ENCODE measurements around the gene GPNMB.
"Not testable (repeated sequence)": the region's sequence is repeated elsewhere in the genome, so short reads cannot be mapped to it uniquely, and the experiment has no call there.

GPNMB gene

DNA sequence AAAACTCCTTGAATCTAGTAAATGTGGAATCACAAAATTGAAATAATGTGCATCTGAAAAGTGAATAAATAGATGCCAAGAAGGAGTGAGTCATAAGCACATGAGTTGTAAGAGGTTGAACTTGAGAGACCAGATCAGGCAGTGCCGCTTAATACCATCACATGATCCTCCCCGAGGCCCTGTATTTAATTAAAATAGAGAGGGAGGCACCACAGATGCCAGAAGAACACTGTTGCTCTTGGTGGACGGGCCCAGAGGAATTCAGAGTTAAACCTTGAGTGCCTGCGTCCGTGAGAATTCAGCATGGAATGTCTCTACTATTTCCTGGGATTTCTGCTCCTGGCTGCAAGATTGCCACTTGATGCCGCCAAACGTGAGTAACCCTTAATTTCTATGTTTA is at the start of gene GPNMB:
Gene GPNMB (plus strand): TSS at position 221 of the 400 bp plus-strand sequence. CDS start 83 bp downstream, at position 304.
- no peak for DNase-seq (ENCODE audit: low read depth in 1 of 2, low spot score in 1 of 2)

DNA sequence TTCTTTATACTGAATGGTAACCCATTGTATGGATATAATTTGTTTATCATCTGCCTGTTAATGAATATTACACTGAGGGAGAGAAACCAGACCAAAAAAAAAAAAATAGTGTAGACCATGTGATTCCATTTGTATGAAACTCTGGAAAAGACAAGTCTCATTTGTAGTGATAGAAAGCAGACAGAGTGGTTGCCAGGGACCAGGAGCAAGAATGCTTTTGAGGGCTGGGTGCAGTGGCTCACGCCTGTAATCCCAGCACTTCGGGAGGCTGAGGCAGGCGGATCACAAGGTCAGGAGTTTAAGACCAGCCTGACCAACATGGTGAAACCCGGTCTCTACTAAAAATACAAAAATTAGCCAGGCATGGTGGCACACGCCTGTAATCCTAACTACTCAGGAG is 48.8 kb upstream of the GPNMB start:
- DNase-seq (ENCODE audit: low read depth in 1 of 2, low spot score in 1 of 2) = not testable (repeated sequence)

DNA sequence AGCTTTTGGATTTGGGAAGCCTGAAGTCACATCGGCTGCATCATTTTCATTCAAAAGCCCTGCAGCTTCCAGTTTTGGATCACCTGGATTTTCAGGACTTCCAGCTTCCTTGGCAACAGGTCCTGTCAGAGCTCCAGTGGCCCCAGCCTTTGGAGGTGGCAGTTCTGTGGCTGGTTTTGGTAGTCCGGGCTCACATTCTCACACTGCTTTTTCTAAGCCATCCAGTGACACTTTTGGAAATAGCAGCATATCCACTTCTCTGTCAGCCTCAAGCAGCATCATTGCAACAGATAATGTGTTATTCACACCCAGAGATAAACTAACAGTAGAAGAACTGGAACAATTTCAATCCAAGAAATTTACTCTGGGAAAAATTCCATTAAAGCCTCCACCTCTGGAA is 46.2 kb upstream of the GPNMB start:
- DNase-seq (ENCODE audit: low read depth in 1 of 2, low spot score in 1 of 2) = no peak

DNA sequence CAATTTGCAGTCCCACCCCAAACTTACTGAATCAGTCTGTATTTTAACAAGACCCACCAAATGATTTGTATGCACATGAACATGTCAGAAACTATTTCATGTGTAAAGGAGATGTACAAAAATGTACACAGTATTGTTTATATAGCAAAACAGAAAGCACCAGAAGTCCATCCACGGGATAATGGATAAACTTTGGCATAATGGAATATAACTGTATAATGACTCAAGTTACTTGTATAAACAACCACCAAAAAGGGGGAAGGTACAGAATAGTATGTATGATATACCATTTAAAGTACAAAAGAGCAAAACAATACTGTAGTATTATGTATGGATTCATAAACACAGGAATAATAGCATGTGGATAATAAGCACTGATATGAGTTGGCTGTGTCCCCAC is 42.3 kb upstream of the GPNMB start:
- no peak for DNase-seq (ENCODE audit: low read depth in 1 of 2, low spot score in 1 of 2)

DNA sequence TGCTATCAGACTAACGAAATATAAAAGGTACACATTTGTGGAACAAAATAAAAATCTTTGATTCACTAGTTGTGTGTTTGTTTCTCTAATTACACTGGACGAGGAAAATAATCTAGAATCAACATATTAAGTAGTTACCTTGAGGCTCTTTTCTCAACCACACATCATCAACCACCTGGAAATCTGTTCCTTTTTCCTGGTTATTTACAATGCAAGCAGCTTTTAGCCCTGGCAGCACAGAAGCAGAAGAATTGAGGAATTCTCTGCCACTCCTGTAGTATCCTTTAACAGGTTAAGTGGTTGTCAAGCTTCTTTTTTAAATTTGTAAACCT is 41.0 kb upstream of the GPNMB start:
- no peak for DNase-seq (ENCODE audit: low read depth in 1 of 2, low spot score in 1 of 2)

DNA sequence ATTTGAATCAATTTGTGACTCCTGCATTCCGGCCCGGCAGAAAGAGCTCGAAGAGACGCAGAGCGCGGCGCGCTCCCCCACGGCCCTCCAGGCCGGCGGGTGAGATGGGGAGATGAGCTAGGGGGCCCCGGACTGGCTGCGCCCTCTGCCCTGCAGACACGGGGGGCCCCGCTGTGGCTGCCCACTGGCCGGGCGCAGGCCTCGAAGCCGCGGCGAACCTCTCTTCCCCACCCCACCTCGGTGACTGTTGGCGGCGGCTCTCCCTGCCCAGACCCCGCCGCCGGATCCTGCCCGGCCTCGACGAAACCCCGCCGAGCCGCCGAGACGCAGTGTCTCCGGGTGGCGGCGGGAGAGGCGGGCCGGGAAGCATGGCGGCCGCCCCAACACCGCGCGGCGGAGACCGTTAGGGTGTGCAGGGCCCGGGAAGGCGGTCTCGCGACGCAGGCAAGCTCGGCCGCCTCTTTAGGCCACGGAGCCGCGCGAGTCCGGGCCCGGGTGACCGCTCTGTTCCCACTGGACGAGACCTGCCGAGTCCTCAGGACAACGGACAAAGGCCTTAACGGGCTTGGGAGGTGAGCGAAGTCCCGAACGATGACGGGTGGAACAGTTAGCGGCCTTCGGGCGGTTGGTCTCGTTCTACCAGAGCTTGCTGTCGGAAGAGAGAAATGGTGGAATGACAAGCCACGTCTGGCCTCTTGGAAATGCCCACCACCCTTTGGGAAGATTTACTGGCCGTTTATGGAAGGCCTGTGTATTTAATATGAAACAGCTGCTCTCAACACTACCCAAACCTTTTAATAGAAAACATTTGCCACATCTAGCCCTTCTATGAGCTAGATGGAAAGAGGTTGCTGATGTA is 40.4 kb upstream of the GPNMB start:
- no peak for DNase-seq (ENCODE audit: low read depth in 1 of 2, low spot score in 1 of 2)

DNA sequence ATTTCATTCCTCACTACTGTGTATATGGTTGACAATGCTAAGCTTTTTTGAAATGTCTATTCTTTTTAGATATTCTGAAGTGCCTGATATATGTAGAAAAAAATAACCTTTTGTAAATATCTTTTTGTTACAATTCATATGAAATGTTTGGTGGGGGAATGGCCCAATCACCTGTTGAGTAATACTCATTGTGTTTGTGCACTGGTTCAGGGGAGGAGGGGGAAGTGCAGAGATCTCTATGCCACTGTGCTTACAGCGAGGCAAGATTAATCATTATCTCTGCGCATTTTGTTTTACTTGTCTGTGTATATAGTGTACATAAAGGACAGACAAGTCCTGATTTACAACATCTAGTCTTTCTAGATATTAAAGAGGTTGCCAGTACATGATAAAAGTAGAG is 39.6 kb upstream of the GPNMB start:
- no peak for DNase-seq (ENCODE audit: low read depth in 1 of 2, low spot score in 1 of 2)

DNA sequence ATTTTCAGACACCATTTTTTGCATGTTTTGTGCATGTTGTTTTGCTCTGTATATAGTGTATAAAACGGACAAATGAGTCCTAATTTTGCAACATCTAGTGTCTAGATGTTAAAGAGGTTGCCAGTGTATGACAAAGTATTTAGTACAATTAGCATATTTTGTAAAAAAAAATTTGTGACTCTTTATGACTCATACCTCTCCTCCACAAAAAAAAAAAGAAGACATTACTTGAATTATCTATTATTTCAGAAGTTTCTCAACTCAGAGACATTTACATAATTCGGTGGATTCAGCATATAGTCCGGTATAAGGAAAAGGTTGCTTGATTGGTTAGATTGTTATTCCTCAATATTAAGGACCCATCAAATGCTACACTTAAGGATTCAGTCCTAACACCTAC is 38.7 kb upstream of the GPNMB start:
- DNase-seq (ENCODE audit: low read depth in 1 of 2, low spot score in 1 of 2) = no peak

DNA sequence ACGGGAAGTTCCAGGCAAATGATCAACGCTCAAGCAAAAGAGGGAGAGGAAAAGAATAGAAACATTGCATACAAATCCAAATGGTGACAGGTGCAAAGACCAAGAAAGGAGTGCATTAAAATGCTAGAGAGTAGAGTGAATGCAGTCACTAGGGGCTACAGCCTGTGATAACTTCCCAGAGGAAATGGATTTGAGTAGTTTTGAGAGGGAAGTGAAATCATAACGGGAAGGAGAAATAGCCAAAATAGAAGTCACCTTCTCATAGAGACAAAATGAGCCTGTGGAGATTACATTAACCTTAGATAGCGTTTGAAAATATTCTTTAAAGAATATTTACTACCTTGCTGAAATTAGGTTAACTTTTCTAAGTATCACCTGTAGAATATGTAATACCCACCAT is 38.3 kb upstream of the GPNMB start:
- no peak for DNase-seq (ENCODE audit: low read depth in 1 of 2, low spot score in 1 of 2)

DNA sequence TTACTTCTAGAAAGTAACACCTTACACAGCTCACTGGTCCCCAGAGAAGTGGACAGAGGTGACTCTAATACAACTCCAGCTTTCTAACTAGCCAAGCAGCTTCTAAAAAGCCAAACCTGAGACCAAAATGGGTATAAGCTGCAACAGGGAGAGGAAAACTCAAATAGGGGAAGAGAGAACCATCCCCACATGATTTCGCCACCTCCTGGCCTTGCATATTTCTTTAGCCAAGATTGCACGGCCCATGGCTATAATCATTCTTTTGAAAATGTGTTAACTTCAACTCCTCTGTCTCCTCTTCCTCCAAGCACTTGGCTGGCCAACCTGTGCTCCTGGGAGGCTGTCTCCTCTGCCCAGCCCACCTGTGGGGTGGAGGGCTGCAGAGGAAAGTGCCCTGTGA is 36.1 kb upstream of the GPNMB start:
- no peak for DNase-seq (ENCODE audit: low read depth in 1 of 2, low spot score in 1 of 2)

DNA sequence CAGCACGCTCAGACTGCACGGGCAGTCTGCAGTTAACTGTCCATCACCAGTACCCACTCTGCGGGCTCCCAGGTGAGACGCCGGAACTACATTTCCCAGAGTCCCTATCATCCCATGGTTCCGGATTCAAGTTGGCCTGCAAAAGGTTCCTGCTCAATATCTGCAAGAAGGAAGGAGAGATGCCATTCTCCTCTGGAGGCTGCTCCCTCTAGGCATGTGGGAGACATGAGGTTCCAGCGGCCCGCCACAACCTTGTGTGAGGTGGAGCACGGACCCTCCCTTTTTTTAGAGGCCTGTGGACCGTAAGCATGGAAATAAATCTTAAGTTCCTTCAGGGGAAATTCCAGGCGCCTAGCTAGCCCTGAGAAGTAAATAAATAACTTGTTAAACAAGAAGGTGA is 35.0 kb upstream of the GPNMB start:
- DNase-seq (ENCODE audit: low read depth in 1 of 2, low spot score in 1 of 2) = no peak

DNA sequence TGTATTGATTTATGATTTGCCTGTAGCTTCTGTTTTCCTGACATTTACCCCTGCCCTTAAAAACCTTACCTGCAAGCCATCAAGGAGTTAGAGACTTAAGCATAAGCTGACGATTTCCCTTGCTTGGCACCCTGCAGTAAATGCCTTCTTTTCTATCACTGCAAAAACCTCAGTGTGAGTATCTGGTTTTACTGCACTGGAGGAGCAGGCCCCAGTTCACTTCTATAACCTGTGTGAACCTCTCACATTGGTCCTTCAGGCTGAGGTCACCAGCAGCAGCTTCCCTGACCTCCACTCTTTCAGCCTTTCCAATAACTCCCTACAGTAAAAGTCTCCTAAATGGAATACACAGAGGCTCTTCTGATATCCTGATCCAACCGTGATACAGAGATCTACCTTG is 34.2 kb upstream of the GPNMB start:
- no peak for DNase-seq (ENCODE audit: low read depth in 1 of 2, low spot score in 1 of 2)

DNA sequence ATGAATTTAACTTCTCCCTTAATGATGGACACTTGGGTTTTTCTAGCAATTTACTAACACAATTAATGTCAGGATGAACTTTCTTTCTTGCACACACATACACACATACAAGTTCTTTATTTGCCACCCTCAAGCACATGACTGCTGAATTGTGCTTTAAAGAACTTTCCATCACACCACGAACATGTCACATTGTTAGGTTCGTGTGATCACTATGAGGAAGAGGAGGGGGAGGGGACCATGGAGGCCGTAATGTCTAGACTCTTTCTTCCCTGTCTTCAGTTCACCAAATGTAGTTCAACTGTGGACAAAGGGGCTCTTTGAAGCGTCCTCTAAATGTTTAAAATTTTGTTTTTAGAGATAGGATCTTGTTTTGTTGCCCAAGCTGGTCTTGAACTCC is 33.7 kb upstream of the GPNMB start:
- no peak for DNase-seq (ENCODE audit: low read depth in 1 of 2, low spot score in 1 of 2)

DNA sequence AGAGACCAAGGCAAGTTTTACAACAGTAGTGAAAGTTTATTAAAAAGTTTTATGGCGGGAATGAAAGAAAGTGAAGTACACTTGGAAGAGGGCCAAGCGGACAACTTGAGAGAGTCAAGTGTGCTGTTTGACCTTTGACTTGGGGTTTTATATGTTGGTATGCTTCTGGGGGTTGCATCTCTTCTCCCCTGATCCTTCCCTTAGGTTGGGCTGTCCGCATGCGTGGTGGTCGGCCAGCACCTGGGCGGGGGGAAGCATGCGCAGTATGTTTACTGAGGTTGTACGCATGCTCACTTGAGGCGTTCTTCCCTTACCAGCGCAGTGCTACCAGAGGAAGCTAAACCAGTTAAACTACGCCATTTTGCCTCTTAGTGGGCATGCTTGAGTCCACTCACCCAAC is 32.8 kb upstream of the GPNMB start:
- DNase-seq (ENCODE audit: low read depth in 1 of 2, low spot score in 1 of 2) = no peak

DNA sequence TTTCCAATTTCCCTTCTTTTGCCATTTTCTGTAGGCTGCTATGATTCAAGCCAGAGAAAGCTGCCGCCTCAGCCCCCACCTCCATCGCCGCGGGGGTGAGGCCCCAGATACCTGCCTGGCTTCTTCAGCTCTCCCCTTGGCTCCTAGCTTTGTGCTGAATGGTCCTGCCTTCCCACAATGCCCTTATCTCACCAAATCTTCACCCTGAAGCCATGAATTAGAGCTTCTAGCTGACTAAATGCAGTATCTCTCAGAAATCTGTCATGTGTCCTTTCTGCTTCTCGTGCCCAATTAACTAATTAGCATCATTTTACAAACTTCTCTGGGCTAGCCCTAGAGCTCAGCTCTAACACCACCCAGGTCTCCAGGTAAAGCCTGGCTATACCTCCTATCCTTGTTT is 32.2 kb upstream of the GPNMB start:
- DNase-seq (ENCODE audit: low read depth in 1 of 2, low spot score in 1 of 2) = no peak

DNA sequence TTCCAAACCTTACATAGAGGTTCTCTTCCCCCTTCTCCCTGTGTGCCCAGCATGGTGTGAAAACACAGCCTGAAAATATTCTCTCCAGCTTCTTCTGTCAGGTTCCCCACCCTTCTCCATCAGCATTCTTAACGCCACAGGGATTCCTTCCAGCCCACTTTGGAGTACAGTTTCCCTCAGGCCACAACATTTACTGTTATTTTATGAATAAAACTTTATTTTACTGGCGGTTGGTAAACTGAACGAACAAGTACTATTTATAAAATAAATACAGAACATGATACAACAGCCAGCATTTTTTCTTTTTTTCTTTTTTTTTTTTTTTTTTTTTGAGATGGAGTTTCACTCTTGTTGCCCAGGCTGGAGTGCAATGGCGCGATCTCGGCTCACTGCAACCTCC is 31.6 kb upstream of the GPNMB start:
- DNase-seq (ENCODE audit: low read depth in 1 of 2, low spot score in 1 of 2) = no peak

DNA sequence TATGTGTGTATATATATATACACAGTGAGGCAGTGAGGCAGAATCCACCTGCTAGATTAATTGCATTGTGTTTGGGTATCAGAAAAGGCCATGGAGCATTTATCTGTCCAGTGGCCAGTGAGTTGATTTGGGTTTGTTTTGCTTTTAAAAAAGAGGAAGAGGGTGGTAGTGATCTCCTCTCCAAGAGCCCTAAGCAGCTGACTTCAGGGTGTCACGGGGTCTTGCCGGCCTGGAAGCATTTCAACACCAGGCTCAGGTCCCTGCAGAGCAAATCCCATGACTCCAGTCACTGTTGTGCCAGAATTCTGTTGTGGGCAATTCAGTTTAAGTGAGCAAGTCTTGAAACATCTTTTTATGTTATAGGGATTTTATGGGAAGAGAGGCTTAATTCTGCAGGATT is 30.6 kb upstream of the GPNMB start:
- no peak for DNase-seq (ENCODE audit: low read depth in 1 of 2, low spot score in 1 of 2)

DNA sequence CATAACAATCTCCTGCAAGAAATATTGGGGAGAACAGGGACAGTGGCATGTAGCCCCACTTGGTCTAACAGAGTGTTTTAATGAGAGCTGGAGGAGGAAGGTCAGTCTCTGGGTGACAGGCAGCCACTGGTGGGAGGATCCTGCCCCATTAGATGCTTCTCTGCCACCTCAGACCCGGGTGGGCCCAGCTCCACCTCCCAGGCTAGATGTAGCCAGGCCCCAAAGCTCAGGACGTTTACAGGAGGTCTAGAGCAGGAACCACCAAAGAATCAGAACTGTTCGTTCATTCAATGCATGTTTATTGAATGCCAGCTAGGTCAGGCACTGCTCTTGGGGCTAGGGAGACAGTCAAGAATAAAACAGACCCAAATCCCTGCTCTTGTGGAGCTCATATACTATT is 28.4 kb upstream of the GPNMB start:
- no peak for DNase-seq (ENCODE audit: low read depth in 1 of 2, low spot score in 1 of 2)

DNA sequence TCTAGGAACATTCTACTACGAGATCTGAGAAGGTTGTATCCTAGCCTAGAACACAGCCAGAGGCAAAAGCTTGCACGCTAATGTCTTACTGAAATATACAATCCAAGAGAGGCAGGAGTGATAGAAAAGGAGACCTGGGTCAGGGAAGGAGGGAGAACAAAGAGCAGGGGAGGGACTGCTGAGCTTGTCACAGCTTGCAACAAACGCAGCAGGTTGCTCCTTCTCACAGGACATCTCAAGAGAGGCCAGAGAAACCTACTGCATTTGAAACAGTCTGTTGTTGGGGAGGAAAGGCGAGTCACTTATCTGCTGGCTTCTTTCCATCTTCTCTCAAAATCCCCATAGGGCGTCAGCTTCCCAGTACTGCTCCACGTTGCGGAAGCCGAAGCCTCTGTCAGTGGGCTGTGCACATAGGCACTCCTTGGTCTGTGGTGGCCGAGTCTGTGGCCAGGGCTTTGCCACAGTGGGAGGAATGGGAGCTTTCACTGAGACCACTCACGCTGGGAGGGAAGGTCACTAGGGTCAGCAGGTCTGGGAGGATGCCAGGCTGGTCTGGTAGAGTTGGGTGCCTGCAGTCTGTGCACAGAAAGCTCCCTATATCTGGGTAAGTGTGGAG is 25.8 kb upstream of the GPNMB start:
- DNase-seq (ENCODE audit: low read depth in 1 of 2, low spot score in 1 of 2) = no peak

DNA sequence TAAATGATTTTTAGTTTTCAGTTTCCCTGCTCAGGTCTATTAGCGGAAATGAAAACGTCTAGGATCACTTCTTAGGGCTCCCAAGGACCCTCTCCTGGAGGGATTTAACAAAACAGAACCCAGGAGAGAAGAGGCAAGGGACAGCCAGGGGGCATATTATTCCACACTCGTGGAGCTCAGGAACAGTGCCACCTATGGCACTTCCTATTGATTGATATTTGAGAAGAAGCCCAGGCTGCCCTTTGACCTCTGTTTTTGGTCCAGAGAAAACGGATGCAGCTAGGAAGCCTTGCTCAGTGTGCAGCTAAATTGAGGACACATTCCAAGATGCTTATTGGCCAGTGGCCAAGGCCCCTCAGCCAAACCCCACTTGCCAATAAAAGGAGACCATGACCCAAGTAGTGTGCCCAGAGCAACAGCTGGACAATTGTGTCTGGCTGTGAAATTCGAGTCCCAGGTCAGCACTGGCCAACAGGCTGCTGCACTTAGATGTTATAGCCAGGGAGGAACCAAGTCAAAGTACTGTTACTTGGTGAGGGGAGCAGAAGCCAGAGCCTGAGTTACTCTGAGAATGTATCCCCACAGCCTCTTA is 24.0 kb upstream of the GPNMB start:
- DNase-seq (ENCODE audit: low read depth in 1 of 2, low spot score in 1 of 2) = no peak

DNA sequence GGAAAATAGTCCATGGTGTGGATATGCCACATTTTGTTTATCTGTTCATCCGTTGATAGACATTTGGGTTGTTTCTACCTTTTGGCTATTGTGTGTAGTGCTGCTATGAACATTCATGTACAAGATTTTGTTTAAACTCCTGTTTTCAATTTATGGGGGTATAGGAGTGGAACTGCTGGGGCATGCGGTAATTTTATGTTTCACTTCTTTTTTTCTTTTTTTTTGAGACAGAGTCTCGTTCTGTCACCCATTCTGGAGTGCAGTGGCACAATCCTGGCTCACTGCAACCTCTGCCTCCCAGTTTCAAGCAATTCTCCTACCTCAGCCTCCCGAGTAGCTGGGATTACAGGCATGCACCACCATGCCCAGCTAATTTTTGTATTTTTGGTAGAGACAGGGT is 22.2 kb upstream of the GPNMB start:
- DNase-seq (ENCODE audit: low read depth in 1 of 2, low spot score in 1 of 2) = not testable (repeated sequence)

DNA sequence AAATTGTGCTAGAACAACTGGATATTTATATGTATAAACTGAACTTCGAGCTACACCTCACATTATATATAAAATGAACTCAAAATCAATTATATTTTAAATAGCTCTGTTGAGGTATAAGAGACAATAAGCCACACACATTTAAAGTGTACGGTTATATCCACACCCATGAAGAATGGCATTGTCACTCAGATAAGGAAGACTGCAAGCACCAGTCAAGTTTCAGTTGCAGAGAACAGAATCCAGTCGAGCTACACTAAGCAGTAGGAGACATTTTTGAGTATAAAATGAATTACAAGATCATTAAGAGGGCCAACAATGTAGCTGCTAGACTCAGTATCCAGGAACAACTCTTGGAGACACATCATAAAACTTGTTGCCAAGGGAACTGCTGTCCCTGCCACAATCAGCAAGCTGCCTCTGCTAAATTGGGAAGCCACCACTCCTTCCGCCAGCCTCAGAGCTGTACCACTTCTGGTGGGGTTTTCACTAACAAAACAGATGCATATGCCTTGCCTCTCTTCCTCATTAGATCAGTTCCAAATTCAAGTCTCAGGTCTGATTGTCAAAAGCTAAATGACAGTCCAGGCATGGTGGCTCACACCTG is 19.6 kb upstream of the GPNMB start:
- no peak for DNase-seq (ENCODE audit: low read depth in 1 of 2, low spot score in 1 of 2)
